ENCODE results near the gene ARHGAP44. TPM values are rescaled to one million over a fixed set of nuclear protein-coding genes. Genes with fewer than 3 reads are reported as not detected.
A peak's percentile ranks its signal among the peaks of the same experiment; 100 is the strongest.
"Not testable (repeated sequence)": the region's sequence is repeated elsewhere in the genome, so short reads cannot be mapped to it uniquely, and the experiment has no call there.

ARHGAP44 gene
- polyA plus RNA-seq, 4 donors: 2.3 to 12.3 (median 6.9) TPM

- Histone ChIP-seq H3K36me3 (ENCODE audit: control insufficient read depth in 3 of 3, insufficient read depth in 2 of 3, low read depth in 1 of 3, low read length in 3 of 3) (peaks cover 0 to 2% (median 2%) of the 10 kb centered on the region in 3 donors), H3K4me1 (ENCODE audit: control insufficient read depth in 3 of 3, insufficient read depth in 2 of 3, low read depth in 1 of 3, low read length in 2 of 3) (no peaks in the 10 kb centered on the region), H3K9me3 (ENCODE audit: control insufficient read depth in 2 of 2, insufficient read depth in 1 of 2, low read depth in 1 of 2, low read length in 1 of 2) (no peaks in the 10 kb centered on the region), H3K4me3 (ENCODE audit: low read depth in 1 of 3, low read length in 3 of 3) (no peak overlapping the region), H3K27ac (ENCODE audit: low read depth in 1 of 3, low read length in 2 of 3) (no peak overlapping the region), H3K27me3 (ENCODE audit: control insufficient read depth in 3 of 3, insufficient read depth in 3 of 3, low read length in 3 of 3) (no peaks in the 10 kb centered on the region)
- FAIRE-seq: no peak
- WGBS, 3 donors: 78 to 83% (median 81%) methylated on average over 13 of the region's 13 CpGs
- no peak for DNase-seq
These were observed 187.9 kb downstream of the ARHGAP44 start for GRCh38 chr17:12977008-12977751.

DNA sequence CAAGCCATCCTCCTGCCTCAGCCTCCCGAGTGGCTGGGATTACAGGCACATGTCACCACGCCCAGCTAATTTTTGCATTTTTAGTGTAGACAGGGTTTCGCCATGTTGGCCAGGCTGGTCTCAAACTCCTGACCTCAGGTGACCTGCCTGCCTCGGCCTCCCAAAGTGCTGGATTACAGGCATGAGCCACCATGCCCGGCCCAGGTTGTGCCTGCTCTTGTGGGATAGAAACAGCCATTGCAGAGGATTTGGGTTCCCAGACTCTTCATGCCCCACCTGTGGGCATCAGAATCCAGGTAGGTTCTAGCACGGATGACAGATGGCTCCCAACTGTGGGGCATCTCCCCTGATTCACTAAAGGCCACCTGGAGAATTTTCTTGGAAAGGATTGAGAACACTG, 189.5 kb downstream of the ARHGAP44 start:
- H3K27me3 ChIP-seq (ENCODE audit: control insufficient read depth in 3 of 3, insufficient read depth in 3 of 3, low read length in 3 of 3); H3K27ac ChIP-seq (ENCODE audit: low read depth in 1 of 3, low read length in 2 of 3); H3K36me3 ChIP-seq (ENCODE audit: control insufficient read depth in 3 of 3, insufficient read depth in 2 of 3, low read depth in 1 of 3, low read length in 3 of 3); H3K4me1 ChIP-seq (ENCODE audit: control insufficient read depth in 3 of 3, insufficient read depth in 2 of 3, low read depth in 1 of 3, low read length in 2 of 3); H3K9me3 ChIP-seq (ENCODE audit: control insufficient read depth in 2 of 2, insufficient read depth in 1 of 2, low read depth in 1 of 2, low read length in 1 of 2); H3K4me3 ChIP-seq (ENCODE audit: low read depth in 1 of 3, low read length in 3 of 3); FAIRE-seq; DNase-seq: not testable (repeated sequence)
- WGBS, 3 donors: 94 to 96% (median 95%) methylated on average over 6 of the region's 6 CpGs

GRCh38 chr17:12979246-12979645, 189.9 kb downstream of the ARHGAP44 start:
- no peak overlapping the region for H3K27ac ChIP-seq (ENCODE audit: low read depth in 1 of 3, low read length in 2 of 3)
- no peaks in the 10 kb centered on the region for H3K9me3 ChIP-seq (ENCODE audit: control insufficient read depth in 2 of 2, insufficient read depth in 1 of 2, low read depth in 1 of 2, low read length in 1 of 2)
- DNase-seq (no peak), FAIRE-seq (no peak)
- no peak overlapping the region for H3K4me3 ChIP-seq (ENCODE audit: low read depth in 1 of 3, low read length in 3 of 3)
- no peaks in the 10 kb centered on the region for H3K27me3 ChIP-seq (ENCODE audit: control insufficient read depth in 3 of 3, insufficient read depth in 3 of 3, low read length in 3 of 3)
- H3K4me1 ChIP-seq (ENCODE audit: control insufficient read depth in 3 of 3, insufficient read depth in 2 of 3, low read depth in 1 of 3, low read length in 2 of 3): no peaks in the 10 kb centered on the region
- peaks cover 0 to 2% (median 2%) of the 10 kb centered on the region in 3 donors for H3K36me3 ChIP-seq (ENCODE audit: control insufficient read depth in 3 of 3, insufficient read depth in 2 of 3, low read depth in 1 of 3, low read length in 3 of 3)
- WGBS, 3 donors: 86 to 92% (median 90%) methylated on average over 5 of the region's 5 CpGs

GRCh38 chr17:12979826-12980500, 190.7 kb downstream of the ARHGAP44 start:
- H3K36me3 ChIP-seq (ENCODE audit: control insufficient read depth in 3 of 3, insufficient read depth in 2 of 3, low read depth in 1 of 3, low read length in 3 of 3): peaks cover 0 to 2% (median 2%) of the 10 kb centered on the region in 3 donors
- no peaks in the 10 kb centered on the region for H3K4me1 ChIP-seq (ENCODE audit: control insufficient read depth in 3 of 3, insufficient read depth in 2 of 3, low read depth in 1 of 3, low read length in 2 of 3)
- no peak for DNase-seq
- H3K27me3 ChIP-seq (ENCODE audit: control insufficient read depth in 3 of 3, insufficient read depth in 3 of 3, low read length in 3 of 3): no peaks in the 10 kb centered on the region
- H3K27ac ChIP-seq (ENCODE audit: low read depth in 1 of 3, low read length in 2 of 3): no peak overlapping the region
- FAIRE-seq: no peak
- 90 to 93% (median 91%) methylated on average over 12 of the region's 12 CpGs for WGBS, 3 donors
- no peak overlapping the region for H3K4me3 ChIP-seq (ENCODE audit: low read depth in 1 of 3, low read length in 3 of 3)
- no peaks in the 10 kb centered on the region for H3K9me3 ChIP-seq (ENCODE audit: control insufficient read depth in 2 of 2, insufficient read depth in 1 of 2, low read depth in 1 of 2, low read length in 1 of 2)

DNA sequence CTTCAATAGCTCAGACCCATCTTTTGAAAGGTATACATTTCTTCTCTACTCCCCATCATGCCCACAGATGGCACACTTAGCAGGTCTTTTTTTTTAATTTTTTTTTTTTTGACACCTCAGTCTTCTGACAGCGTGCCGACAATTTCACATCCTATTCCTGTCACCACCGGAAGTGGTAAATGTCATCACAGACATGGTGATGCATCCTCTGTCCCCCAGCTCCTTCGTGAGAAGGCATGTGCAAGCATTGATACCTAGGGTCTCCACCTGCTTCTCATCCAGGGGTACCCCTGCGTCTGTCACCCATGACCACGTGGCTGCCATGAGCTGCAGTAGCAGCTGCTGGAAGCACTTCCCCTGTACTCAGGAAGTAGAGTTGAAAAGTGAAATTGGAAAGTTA, 192.9 kb downstream of the ARHGAP44 start:
- WGBS, 3 donors: 73 to 85% (median 78%) methylated on average over 6 of the region's 6 CpGs
- Histone ChIP-seq H3K9me3 (ENCODE audit: control insufficient read depth in 2 of 2, insufficient read depth in 1 of 2, low read depth in 1 of 2, low read length in 1 of 2) (no peaks in the 10 kb centered on the region), H3K4me1 (ENCODE audit: control insufficient read depth in 3 of 3, insufficient read depth in 2 of 3, low read depth in 1 of 3, low read length in 2 of 3) (no peaks in the 10 kb centered on the region), H3K27ac (ENCODE audit: low read depth in 1 of 3, low read length in 2 of 3) (no peak overlapping the region), H3K36me3 (ENCODE audit: control insufficient read depth in 3 of 3, insufficient read depth in 2 of 3, low read depth in 1 of 3, low read length in 3 of 3) (peaks cover 0 to 2% (median 2%) of the 10 kb centered on the region in 3 donors), H3K27me3 (ENCODE audit: control insufficient read depth in 3 of 3, insufficient read depth in 3 of 3, low read length in 3 of 3) (no peaks in the 10 kb centered on the region), H3K4me3 (ENCODE audit: low read depth in 1 of 3, low read length in 3 of 3) (no peak overlapping the region)
- FAIRE-seq (no peak), DNase-seq (no peak)

DNA sequence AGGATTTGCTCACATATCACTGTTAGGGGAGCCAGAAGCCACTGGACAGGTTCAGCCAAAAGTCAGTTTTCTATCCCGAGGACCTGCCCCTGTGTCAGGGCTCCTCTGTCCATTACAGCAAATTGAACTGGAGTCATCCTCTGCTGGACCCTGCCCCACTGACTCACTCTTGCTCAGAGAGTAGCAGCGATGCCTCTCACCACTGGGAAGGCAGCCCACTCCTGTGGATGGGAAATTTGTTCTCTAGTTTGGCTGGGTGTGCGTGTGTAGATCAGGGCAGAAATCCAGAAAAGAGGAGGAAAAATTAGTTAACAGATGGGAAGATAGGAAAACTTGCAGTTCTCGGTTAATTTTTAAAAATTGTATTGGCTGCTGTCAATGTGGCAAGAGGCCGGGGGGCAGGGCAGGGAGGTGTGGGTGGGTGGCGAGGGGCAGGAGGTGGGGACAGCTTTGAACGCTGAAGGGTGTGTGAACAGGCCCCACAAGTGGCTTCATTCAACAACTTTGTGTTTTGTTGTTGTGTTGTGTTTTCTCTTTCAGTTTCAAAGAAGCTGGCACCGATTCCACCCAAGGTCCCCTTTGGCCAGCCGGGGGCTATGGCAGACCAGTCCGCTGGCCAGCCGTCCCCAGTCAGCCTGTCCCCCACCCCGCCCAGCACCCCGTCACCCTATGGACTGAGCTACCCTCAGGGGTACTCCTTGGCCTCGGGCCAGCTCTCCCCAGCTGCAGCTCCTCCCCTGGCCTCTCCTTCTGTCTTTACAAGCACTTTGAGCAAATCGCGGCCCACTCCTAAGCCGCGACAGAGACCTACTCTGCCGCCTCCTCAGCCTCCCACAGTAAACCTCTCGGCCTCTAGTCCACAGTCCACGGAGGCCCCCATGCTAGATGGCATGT, 194.9 kb downstream of the ARHGAP44 start:
- Histone ChIP-seq H3K36me3 (ENCODE audit: control insufficient read depth in 3 of 3, insufficient read depth in 2 of 3, low read depth in 1 of 3, low read length in 3 of 3) (peaks cover 0 to 4% (median 2%) of the 10 kb centered on the region in 3 donors), H3K4me3 (ENCODE audit: low read depth in 1 of 3, low read length in 3 of 3) (no peak overlapping the region), H3K27ac (ENCODE audit: low read depth in 1 of 3, low read length in 2 of 3) (peak overlapping the region in 2 of 3 donors; percentile 20 to 36), H3K4me1 (ENCODE audit: control insufficient read depth in 3 of 3, insufficient read depth in 2 of 3, low read depth in 1 of 3, low read length in 2 of 3) (no peaks in the 10 kb centered on the region), H3K27me3 (ENCODE audit: control insufficient read depth in 3 of 3, insufficient read depth in 3 of 3, low read length in 3 of 3) (no peaks in the 10 kb centered on the region), H3K9me3 (ENCODE audit: control insufficient read depth in 2 of 2, insufficient read depth in 1 of 2, low read depth in 1 of 2, low read length in 1 of 2) (no peaks in the 10 kb centered on the region)
- no peak for DNase-seq
- FAIRE-seq: no peak
- WGBS, 3 donors: 64 to 91% (median 82%) methylated on average over 21 of the region's 21 CpGs

DNA sequence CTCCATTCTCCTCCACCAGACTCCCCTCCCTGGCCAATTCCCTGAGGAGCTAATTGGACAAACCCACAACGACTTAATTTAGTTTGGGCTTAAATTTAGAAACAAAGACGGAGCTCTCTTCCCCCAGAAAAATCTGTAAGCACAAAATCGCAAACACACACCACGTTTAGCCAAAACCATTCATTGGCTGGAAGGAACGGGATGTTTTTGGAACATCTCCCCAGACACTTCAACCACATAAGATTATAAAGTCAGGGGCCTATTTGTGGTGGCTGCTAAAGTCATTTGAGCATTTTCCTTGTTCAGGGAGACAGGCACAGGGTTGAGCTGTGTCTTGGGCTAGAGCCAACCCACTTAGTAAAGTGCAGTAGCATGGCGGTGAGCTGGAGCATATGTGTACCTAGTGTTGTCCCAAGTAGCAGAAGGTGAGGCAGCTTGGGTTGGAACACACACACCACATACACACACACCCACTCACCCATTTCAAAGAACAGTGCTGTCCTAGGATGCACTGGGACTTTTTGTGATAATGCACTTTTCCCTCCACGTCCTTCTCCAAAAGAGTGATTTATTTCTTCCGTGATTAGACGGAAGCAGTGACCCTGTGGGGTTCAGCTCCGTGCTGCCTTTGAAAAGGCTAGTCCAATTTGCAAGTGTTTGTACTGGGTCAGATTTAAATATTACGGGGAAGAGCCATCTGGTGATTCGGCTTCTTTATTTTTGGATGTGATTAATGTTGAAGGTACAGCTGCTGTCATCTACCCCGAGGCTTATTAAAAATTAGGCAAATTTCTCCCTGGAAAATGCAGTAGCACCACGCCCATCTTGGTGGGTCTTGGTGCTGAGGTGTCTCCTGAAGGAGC, 196.4 kb downstream of the ARHGAP44 start:
- no peaks in the 10 kb centered on the region for H3K4me1 ChIP-seq (ENCODE audit: control insufficient read depth in 3 of 3, insufficient read depth in 2 of 3, low read depth in 1 of 3, low read length in 2 of 3)
- FAIRE-seq: no peak
- H3K27ac ChIP-seq (ENCODE audit: low read depth in 1 of 3, low read length in 2 of 3): peak overlapping the region in 1 of 3 donors; percentile 46
- no peaks in the 10 kb centered on the region for H3K9me3 ChIP-seq (ENCODE audit: control insufficient read depth in 2 of 2, insufficient read depth in 1 of 2, low read depth in 1 of 2, low read length in 1 of 2)
- no peaks in the 10 kb centered on the region for H3K27me3 ChIP-seq (ENCODE audit: control insufficient read depth in 3 of 3, insufficient read depth in 3 of 3, low read length in 3 of 3)
- no peak overlapping the region for H3K4me3 ChIP-seq (ENCODE audit: low read depth in 1 of 3, low read length in 3 of 3)
- DNase-seq: no peak
- peaks cover 0 to 15% (median 4%) of the 10 kb centered on the region in 3 donors for H3K36me3 ChIP-seq (ENCODE audit: control insufficient read depth in 3 of 3, insufficient read depth in 2 of 3, low read depth in 1 of 3, low read length in 3 of 3)
- 68 to 84% (median 76%) methylated on average over 14 of the region's 14 CpGs for WGBS, 3 donors
